Fibroblast of skin of left biceps (primary cell): ENCODE measurements around the gene KPNB1.

Source experiments
- DNase-seq, 2 experiments: peaks; one replicate each; pipeline ENCODE4 v3.0.0-alpha.2; 2013; ENCODE audit warnings: low read depth in 2 of 2

KPNB1 gene

GRCh38 chr17:47711366-47712099 is 61.8 kb downstream of the KPNB1 start:
- DNase-seq = no peak

GRCh38 chr17:47712330-47713023 is 62.8 kb downstream of the KPNB1 start:
- no peak for DNase-seq

GRCh38 chr17:47713980-47714700 is 64.4 kb downstream of the KPNB1 start:
- DNase-seq = no peak

GRCh38 chr17:47714773-47715396 is 65.2 kb downstream of the KPNB1 start:
- no peak for DNase-seq

- no peak for DNase-seq
Observed at GRCh38 chr17:47715669-47716325, 66.1 kb downstream of the KPNB1 start.

- DNase-seq = no peak
Observed at GRCh38 chr17:47716375-47716774, 66.7 kb downstream of the KPNB1 start.

GRCh38 chr17:47717261-47717697 is 67.6 kb downstream of the KPNB1 start:
- no peak for DNase-seq

- no peak for DNase-seq
Observed at GRCh38 chr17:47717979-47718621, 68.4 kb downstream of the KPNB1 start.

- no peak for DNase-seq
Observed at GRCh38 chr17:47718634-47719405, 69.1 kb downstream of the KPNB1 start.

- DNase-seq = peak; percentile 36 to 41
Observed at GRCh38 chr17:47719411-47720152, 69.9 kb downstream of the KPNB1 start.

- no peak for DNase-seq
Observed at GRCh38 chr17:47720196-47720595, 70.5 kb downstream of the KPNB1 start.

GRCh38 chr17:47720754-47721533 is 71.2 kb downstream of the KPNB1 start:
- no peak for DNase-seq

- DNase-seq = no peak
Observed at GRCh38 chr17:47721725-47722124, 72.0 kb downstream of the KPNB1 start.

GRCh38 chr17:47724705-47725104 is 75.0 kb downstream of the KPNB1 start:
- DNase-seq = no peak

- no peak for DNase-seq
Observed at GRCh38 chr17:47725446-47726111, 75.9 kb downstream of the KPNB1 start.

- no peak for DNase-seq
Observed at GRCh38 chr17:47726796-47727703, 77.3 kb downstream of the KPNB1 start.

- DNase-seq = no peak
Observed at GRCh38 chr17:47727704-47728036, 78.0 kb downstream of the KPNB1 start.
